GM19463 (cell line): ENCODE data around the gene RAMP1.
A peak's percentile ranks its signal among the peaks of the same experiment; 100 is the strongest.

ENCODE experiments used
- ATAC-seq: cut with Tn5 transposase; IDR thresholded peaks from one replicate; pipeline ENCODE4 v1.9.1; 2021; ENCODE audit warnings: mild to moderate bottlenecking, moderate library complexity; ENCODE audit not compliant: unreplicated experiment

Gene RAMP1

DNA sequence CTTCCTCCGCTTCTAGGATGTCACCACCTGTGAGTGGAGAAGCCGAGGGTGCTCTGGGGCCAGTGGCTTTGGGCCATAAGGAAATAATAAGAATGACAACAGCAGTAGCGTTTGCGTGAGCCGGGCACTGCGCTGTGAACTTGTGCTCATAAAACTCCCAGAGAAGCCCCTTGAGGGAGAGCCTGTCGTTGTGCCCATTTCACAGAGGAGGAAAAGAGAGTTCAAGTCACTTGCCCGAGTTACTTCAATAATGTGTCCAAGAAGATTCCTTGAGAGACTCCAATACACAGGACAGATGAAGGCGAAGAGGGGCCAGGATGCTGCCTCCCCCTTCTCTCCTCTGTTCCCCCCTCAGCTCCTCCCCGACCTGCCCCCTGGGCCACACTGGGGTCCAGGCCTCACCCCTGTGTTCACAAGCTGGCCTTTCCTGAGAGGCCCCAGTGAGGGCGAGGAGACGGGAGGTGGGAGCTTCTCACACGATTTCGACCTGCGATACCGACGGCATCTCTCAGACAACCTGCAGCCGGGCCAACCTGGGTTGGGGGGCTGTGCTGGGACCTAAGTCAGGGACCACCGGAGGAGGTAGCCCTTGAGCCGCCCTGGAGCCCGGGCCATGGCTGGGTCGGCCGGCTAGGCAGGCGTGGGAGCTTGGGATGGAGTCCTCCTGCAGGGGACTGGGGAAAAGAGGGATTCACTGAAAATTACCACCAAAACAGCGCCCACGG lies 53.9 kb downstream of the RAMP1 start:
- no peak for ATAC-seq

DNA sequence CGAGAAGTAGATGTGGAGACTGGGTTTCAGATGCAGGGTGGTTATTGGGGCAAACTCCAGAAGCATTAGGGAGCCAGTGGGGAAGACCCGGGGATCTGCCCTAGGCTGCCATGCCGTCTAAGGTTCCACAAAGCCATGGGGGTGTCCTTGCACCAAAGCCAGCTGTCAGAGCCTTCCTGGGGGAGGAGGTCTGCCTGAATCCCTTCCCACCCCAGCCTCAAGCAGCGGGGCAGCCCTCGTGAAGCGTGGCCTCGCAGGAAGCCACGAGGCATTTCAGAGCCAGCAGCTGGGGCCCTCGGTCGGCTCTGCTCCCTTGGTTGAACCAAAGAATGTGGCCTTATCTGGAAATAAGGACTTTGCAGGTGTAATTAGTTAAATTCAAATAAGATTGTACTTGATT lies 56.2 kb downstream of the RAMP1 start:
- ATAC-seq, result no peak

DNA sequence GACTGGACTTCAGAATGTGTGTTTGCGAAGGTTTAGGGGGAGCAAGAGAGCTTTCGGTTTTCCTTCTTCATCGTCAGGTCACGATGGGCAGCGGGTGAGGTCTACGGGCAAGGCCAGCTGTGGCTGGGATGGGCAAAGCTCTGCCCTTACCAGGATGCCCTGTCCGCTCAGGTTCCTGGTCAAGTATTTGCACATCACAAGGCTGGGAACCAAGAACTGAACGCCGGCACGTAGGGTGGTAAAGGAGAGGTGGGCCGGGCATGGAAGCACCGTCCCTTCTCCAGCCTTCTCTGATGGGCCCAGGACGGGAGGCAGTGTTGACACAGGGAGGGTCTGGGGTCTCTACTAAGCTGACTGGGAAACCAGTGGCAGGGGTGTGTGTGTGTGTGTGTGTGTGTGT lies 56.9 kb downstream of the RAMP1 start:
- ATAC-seq, result no peak

DNA sequence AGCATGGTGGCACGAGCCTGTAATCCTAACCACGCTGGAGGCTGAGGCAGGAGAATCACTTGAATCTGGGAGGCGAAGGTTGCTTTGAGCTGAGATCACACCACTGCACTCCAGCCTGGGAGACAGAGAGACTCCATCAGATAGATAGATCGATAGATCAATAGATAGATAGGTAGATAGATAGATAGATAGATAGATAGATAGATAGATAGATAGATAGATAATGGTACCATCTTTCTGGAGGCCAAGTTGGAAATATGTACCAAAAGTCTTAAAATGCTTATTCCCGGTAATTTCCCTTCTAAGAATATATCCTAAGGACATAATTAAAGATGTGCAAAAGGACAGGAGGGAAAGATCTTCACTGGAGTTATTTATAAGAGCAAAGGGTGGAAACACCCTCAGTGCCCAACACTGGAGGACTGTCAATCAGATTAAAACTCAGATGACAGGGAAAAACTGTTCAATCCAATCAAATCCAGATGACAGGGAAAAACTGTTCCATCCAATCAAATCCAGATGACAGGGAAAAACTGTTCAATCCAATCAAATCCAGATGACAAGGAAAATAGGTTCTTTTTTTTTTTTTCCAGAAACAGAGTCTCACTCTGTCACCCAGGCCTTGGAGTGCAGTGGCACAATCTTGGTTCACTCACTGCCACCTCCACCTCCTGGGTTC lies 58.4 kb downstream of the RAMP1 start:
- no peak for ATAC-seq

DNA sequence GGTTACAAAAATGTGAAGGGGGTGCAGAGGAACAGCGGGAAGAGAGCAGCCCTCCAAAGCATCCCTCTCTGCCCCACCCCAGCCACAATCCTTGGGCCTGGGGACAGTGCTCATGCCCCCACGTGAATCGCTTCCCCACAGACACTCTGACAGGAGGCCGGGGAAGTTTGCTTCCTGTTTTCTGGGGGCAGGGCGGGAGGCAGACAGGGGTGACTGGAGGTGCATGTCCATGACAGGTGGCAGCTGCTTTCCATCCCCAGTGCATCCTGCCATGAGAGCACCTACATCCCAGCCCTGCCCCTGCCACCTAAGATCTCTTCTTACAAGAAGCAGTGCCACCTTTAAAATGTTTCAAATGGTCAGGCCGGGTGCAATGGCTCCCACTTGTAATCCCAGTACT lies 60.2 kb downstream of the RAMP1 start:
- ATAC-seq, result no peak

DNA sequence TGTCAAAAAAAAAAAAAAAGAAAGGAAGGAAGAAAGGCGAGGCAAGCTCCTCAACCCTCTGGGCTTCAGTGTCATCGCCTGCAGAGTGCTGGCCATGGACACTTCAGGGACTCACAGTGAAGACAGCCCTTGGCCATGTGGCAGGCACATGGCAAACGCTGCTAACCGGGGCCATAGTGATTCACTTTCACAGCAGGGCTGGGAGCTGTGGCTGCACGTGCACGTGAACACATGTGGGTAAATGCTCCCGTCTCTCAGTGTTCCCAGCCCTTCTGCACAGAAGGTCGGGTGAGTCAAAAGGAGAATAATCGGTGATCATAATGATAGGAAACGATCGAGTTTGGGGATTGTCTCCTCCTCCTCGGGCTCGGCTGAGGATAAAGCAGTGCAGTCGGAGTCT lies 61.2 kb downstream of the RAMP1 start:
- ATAC-seq, result no peak

DNA sequence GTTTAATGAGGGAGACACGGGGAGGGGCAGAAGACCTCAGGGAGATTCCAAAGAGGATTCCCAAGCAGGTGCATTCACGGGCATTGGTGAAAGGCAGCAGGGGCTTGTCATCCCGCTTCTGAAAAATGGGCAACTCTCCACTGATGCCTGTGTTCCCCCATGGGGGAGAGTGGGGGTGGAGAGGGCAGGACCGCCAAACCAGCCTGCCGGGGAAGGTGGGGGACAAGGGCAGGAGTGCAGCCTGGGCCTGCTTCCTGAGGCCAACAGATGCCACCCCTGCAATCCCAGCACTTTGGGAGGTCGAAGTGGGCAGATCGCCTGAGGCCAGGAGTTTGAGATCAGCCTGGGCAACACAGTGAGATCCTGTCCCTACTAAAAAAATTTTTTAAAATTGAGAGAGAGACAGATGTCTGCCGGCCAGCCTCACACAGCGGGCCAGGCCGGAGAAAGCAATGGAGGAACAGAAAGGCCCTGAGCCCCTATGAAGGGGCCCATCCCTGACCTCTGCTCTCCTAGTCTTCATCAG lies 62.6 kb downstream of the RAMP1 start:
- ATAC-seq, result no peak

DNA sequence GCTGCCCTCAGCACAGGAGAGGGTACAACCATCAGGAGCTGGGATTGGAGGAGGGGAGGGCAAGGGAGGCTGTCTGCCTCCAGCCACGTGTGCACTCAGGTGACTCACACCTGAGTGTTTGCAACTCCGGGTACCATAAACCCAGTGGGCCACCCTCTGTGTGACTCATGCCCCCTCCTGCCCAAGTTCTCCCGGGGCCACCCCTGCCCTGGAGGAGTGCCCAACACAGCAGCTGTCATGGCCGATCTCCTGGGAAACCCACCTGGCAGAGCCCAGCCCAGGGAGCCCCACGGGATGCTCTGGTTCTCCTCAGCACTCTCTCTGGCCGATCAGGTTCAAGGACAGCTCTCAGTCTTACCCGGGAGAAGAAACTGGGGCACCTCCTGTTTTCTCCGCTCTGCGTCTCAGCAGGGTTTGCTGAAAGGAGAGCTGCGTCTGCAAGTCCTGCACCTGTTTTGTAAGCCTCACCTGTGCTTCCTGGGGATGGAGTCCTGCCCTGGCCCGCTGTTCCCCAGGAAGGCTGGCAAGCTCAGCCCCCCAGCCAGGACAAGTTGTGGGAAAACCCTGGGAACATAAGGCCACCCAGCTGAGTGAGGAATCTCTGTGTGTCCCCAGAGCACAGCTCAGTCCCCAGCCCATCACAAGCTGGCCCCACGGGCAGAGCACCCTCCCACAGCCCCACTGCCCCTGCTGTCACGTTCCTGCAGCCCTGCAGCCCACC lies 63.4 kb downstream of the RAMP1 start:
- ATAC-seq, result no peak

DNA sequence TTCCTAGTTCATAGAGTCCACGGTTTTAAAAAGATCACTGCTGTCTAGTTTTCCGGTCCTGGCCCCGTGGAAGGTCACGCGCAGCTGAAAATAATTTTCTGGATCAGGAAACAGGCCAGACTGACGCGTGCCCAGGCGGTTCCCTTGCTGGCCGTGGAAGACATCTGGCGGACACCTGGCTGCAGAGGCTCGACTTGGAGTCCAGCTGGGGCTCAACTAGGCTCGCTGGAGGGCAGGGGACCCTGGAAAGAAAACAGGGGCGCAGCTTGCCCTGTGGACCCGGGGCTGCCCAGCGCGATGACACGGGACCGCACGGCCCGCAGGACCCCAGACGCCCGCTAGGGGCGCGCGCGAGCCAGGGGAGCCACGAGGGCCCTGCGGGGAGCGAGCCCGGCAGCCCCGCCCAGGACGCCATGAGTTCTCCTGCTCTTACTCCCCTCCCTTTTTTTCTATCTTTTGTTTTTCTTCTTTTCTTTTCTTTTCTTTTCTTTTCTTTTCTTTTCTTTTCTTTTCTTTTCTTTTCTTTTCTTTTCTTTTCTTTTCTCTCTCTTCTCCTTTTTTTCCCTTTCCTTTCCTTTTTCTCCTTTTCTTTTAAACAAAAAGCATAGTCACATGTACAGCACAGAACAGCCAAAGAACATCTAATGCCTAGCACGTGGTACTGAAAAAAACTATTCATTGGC lies 64.2 kb downstream of the RAMP1 start:
- ATAC-seq, result peak; percentile 72

DNA sequence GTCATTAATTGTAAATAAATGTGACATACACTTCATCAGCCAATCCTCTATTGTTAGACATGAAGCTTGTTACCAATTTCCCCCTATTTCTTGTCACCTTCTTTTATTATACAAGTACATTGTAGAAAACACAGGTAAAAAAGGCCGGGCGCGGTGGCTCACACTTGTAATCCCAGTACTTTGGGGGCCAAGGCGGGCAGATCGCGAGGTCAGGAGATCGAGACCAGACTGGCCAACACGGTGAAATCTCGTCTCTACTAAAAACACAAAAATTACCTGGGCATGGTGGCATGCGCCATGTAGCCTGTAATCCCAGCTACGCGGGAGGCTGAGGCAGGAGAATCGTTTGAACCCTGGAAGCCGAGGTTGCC lies 64.7 kb downstream of the RAMP1 start:
- ATAC-seq, result no peak

DNA sequence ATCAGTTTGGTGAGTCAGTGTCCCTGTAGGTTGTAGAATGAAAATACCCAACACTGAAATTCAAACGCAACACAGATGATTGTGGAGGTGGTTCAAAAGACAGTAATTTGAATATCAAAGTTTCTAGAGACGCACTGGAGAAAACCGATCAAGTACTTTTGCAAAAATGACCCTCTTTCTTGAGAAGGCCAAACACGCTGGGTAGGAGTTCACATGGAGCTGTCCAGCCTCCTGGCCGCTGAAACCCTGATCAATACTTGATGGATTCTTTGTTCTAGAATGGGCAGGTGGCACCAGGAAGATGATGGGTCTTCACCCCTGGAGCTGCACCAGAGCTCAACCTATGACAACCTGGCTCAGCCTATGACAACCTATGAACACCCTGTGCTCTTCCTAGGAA lies 67.7 kb downstream of the RAMP1 start:
- ATAC-seq, result no peak

DNA sequence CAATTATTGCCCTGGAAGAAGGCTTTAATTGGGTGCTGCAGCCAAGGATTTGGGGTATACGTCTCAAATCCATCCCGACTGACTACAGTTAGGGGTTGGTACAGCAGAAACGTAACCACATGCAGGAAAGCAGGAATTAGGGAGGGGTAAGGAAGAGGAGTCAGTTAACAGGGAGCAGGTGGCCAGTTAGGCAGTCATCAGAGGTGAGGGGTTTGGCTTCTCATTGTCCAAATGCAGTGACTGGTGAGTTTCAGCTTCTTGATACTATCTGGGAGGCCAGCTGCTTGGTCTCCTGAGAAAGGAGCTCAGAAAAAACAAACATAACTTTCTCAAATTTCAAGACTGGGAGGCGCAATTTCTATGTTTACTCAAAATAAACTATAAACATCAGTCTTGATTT lies 68.6 kb downstream of the RAMP1 start:
- no peak for ATAC-seq

DNA sequence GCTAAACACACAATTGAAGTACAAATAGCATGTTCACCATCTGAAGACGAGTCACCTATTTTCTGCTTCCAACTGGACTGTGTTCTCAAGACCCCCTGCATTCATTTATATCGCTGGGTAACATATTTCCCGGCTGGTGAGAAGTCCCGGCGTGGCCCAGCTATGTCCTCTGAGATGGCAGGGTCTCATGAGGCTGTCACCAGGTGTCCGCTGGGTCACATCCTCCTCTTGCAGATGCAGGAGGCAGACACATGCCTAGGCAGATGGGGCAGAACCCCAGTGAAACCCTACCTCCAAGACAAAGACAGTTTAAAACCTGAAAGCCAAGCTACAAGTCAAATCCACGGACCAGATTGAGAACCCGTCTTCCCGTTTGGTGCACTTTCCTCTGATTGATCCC lies 70.6 kb downstream of the RAMP1 start:
- no peak for ATAC-seq

DNA sequence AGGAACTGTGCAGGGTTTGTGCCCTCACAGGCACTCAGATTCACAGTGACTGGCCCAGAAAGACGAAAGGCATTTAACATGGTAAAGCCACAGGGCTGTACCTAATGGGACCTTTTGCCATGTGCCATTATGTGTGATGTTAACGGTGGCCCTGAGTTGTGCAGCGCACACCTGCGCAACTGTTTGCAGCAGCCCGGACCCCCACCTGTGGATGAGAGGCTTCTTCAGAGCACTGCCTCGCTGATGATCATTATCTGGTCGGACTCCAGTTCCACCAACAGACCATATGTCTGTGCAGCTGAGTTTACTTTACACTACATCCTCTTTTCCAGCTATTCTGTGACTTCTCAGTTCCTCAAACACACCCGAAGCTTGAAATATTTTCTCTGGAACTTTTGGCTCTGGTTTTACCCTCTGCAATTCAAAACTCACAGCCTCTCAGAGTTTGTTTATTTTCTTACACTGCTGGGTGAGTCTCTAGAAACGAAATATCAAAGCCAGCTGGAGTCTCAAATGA lies 71.8 kb downstream of the RAMP1 start:
- ATAC-seq, result no peak

DNA sequence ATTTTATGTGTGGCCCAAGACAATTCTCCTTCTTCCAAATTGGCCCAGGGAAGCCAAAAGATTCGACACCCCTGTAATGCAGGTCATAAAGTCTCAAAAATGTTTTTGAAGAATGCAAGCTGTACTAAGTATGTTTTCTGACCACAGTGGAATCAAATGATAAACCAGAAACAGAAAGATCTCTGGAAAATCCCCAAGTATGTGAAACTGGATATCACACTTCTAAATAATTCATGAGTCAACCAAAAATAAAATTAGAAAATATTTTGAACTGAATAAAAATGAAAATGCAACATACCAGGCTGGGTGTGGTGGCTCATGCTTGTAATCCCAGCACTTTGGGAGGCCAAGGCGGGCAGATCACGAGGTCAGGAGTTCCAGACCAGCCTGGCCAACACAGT lies 73.3 kb downstream of the RAMP1 start:
- no peak for ATAC-seq

DNA sequence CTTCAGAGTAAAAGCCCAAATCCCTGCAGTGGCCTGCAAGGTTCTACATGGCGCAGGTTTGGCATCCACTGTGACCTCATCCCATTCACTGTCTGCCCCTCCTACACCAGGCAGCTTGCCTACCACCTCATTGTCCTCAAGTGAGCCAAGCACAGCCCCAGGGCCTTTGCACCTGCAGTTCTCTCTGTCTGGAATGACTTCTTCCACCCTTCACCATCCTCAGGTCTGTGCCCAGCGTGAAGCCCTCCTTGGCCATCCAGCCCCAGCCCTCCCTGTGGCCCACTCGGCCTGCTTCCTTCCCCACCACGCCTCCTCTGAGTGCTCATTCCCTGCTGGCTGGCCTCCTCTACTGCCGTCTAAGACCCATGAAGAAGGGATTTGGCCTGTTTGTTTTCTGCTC lies 74.8 kb downstream of the RAMP1 start:
- no peak for ATAC-seq

DNA sequence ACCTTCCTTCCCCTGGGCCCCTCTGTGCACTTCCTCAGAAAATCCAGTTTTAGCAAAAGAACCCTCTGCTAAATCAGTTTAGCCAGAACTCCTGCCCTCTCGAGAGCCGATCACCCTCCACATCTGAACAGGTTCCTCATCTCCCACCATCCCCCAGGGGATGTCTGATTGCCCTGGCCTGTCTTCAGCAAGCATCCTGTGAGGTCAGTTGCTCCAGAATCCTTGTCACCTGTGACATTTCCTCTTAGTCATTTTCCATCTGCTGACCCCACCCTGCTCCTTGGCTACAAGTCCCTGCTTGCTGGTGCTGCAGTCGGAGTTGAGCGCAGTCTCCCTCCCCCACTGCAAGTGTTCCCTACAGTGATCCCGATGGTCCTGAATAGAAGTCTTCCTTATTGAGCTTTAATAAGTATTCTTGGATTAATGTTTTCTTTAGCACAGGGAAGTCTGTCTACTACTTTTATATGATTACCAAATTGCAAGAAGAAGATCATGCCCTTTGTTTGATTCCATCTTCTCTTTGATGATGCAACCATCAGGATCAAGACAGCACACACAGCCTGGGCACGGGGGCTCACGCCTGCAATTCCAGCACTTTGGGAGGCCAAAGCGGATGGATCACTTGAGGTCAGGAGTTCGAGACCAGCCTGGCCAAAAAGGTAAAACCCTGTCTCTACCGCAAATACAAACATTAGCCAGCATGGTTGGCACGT lies 76.5 kb downstream of the RAMP1 start:
- ATAC-seq, result no peak

DNA sequence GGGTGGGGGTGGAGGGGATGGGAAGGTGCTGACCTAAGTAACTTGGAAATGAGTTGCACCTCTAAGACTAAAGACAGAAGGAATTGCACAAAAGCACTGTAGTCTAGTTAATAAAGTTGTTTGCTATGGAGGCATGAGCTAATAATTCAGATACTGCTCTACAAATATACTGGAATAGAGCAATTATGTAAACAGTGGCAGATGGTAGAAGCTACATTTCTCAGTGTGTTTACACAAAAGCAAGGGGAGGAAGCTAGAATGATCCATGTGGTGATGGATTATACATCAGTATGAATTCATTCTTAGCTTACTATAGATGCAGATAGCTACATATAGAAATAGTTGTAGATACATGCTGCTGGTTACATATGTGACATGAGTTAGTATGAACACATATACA lies 79.8 kb downstream of the RAMP1 start:
- ATAC-seq, result no peak

DNA sequence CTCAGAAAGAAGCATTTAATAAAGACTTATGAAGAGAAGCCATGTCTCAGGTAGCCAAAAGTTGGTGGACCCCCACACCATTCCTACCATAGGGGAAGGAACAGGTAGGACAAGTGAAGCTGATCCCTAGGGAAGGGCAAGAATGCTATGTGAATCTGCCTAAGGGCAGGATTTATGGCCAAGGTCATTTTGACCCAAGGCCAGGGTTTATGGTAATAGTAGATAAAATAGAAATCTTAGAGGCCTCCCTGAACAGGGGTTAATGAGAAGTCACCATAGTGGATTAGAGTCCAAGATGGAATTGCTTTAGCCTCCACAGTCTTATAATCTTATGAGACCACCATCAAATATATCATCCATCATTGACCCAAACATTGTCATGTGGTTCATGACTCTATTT lies 81.4 kb downstream of the RAMP1 start:
- no peak for ATAC-seq

DNA sequence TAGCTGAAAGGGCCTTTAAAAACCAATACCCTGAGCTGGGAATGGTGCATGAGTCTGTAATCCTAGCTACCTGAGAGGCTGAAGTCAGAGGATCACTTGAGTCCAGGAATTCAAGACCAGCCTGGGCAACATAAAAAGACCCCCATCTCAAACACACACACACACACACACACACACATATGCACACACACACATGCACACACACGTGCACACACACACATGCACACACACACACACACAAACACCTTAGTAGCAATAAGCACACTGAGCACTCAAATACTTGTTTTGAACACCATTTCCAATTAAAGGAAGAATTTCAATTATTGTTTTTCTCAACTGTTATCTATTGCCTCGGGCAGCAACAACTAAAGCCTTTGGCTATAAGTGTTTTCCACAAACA lies 81.8 kb downstream of the RAMP1 start:
- ATAC-seq, result no peak

DNA sequence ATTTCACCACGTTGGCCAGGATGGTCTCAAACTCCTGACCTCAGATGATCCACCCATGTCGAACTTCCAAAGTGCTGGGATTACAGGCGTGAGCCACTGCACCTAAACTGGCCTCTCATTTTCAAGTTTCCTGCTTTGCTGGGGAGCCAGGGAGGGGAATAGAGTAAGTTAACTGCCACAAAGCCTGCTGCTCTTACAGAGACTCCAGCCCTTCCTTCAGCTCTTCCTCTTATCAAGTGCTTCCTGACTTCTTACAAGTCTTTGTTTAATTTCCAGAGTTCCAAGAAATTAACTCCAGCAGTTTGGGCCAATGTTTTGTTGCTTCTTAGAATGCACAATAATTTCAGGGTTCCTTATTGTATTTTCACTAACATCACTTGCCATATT lies 83.1 kb downstream of the RAMP1 start:
- ATAC-seq, result no peak
